SK-N-SH (cell line): Measurements from ENCODE around the gene DDX42. TPM values are rescaled to one million over a fixed set of nuclear protein-coding genes. Genes with fewer than 3 reads are reported as not detected.

Experiments used
- CTCF ChIA-PET: fragments of 300-600, 350-600 bp; formaldehyde crosslinking; extraction: SDS; loops from one replicate; lab custom pipeline; 2021; lab: Yijun Ruan, JAX
- POLR2A ChIA-PET: fragments of 350-600 bp; sonication (Branson Sonifier 250); formaldehyde crosslinking; extraction: SDS; loops from one replicate; lab custom pipeline; 2020; ENCODE audit warnings: antibody characterized with exemption, inconsistent platforms; lab: Yijun Ruan, JAX
- DNase-seq: peaks from one replicate; pipeline ENCODE4 v3.0.0; 2012
- H2AFZ ChIP-seq: fragments of 200-600 bp; sonication (generic); 2 replicates; pipeline ENCODE4 v1.8.1; 2016; ENCODE audit warnings: antibody characterized with exemption, mild to moderate bottlenecking, low read depth
- H3F3A ChIP-seq: fragments of 200-600 bp; sonication (generic); replicated peaks from 2 replicates; pipeline ENCODE3; 2016; ENCODE audit warnings: antibody characterized with exemption, mild to moderate bottlenecking; ENCODE audit not compliant: insufficient read depth
- H3K27ac ChIP-seq, 2 experiments: fragments of 200-500 bp in 1 of 2; fragments of 200-600 bp in 1 of 2; sonication (Bioruptor generic) in 1 of 2; sonication (generic), shearing (Covaris generic) in 1 of 2; 2 replicates each; pipeline versions ENCODE4 v1.5.1 to v1.6.1; 2014 to 2016; ENCODE audit warnings: low read depth in 2 of 2, inconsistent platforms in 1 of 2, low read length in 1 of 2, mild to moderate bottlenecking in 1 of 2, mixed read lengths in 1 of 2
- H3K27me3 ChIP-seq: fragments of 200-600 bp; sonication (generic), shearing (Covaris generic); 2 replicates; pipeline ENCODE4 v1.6.1; 2016; ENCODE audit warnings: mixed run types; ENCODE audit not compliant: insufficient read depth
- H3K36me3 ChIP-seq, 2 experiments: fragments of 200-500 bp in 1 of 2; fragments of 200-600 bp in 1 of 2; sonication (Bioruptor generic) in 1 of 2; sonication (generic) in 1 of 2; replicated peaks in 1 of 2; 2 replicates each; pipeline versions ENCODE3 to v1.5.1; 2014 to 2016; ENCODE audit warnings: low read length in 1 of 2, mild to moderate bottlenecking in 1 of 2; ENCODE audit not compliant: insufficient read depth in 2 of 2, control insufficient read depth in 1 of 2
- H3K4me1 ChIP-seq, 2 experiments: fragments of 200-500 bp in 1 of 2; fragments of 200-600 bp in 1 of 2; sonication (Bioruptor generic) in 1 of 2; sonication (generic), shearing (Covaris generic) in 1 of 2; 2 replicates each; pipeline versions ENCODE4 v1.5.1 to v1.6.1; 2014 to 2016; ENCODE audit warnings: low read depth in 1 of 2, low read length in 1 of 2, mixed run types in 1 of 2; ENCODE audit not compliant: insufficient read depth in 2 of 2, control insufficient read depth in 1 of 2
- H3K4me2 ChIP-seq: fragments of 200-600 bp; sonication (generic), shearing (Covaris generic); 2 replicates; pipeline ENCODE4 v1.6.1; 2017; ENCODE audit warnings: mixed run types
- H3K4me3 ChIP-seq, 2 experiments: fragments of 200-500 bp in 1 of 2; fragments of 200-600 bp in 1 of 2; sonication (Bioruptor generic) in 1 of 2; sonication (generic), shearing (Covaris generic) in 1 of 2; 2 replicates each; pipeline versions ENCODE4 v1.5.1 to v1.8.1; 2014 to 2016; ENCODE audit warnings: low read depth in 2 of 2, inconsistent platforms in 1 of 2, low read length in 1 of 2, mild to moderate bottlenecking in 1 of 2, mixed read lengths in 1 of 2, moderate library complexity in 1 of 2
- H3K79me2 ChIP-seq: fragments of 200-600 bp; sonication (generic); 2 replicates; pipeline ENCODE4 v1.8.1; 2017; ENCODE audit warnings: mild to moderate bottlenecking; ENCODE audit not compliant: insufficient read depth
- H3K9ac ChIP-seq: fragments of 200-600 bp; sonication (generic); 2 replicates; pipeline ENCODE4 v1.6.1; 2017; ENCODE audit warnings: mixed run types
- H3K9me2 ChIP-seq: fragments of 200-600 bp; sonication (generic); 2 replicates; pipeline ENCODE4 v1.6.1; 2017; ENCODE audit warnings: mixed run types
- H3K9me3 ChIP-seq: fragments of 200-600 bp; sonication (generic); 2 replicates; pipeline ENCODE4 v1.6.1; 2017; ENCODE audit warnings: mixed run types, mild to moderate bottlenecking, moderate library complexity
- H4K20me1 ChIP-seq: fragments of 200-600 bp; sonication (generic); 2 replicates; pipeline ENCODE4 v1.6.1; 2017; ENCODE audit warnings: mild to moderate bottlenecking, mixed run types; ENCODE audit not compliant: insufficient read depth
- CHD2 ChIP-seq: fragments of 150-350 bp; IDR thresholded peaks from 2 replicates; pipeline ENCODE4 v1.6.1; 2018; ENCODE audit warnings: low read length; ENCODE audit not compliant: partially characterized antibody
- ELF1 ChIP-seq: IDR thresholded peaks from 2 replicates; pipeline ENCODE4 v1.4.0; 2012
- FOSL2 ChIP-seq: IDR thresholded peaks from 2 replicates; pipeline ENCODE4 v1.4.0; 2012; ENCODE audit warnings: low read depth, mild to moderate bottlenecking, moderate library complexity, borderline replicate concordance
- FOXJ3 ChIP-seq: sonication (generic); formaldehyde crosslinking; IDR thresholded peaks from 2 replicates; pipeline ENCODE4 v1.5.1; 2020; ENCODE audit warnings: mild to moderate bottlenecking, missing genetic modification reagents
- GATA2 ChIP-seq: sonication (generic); formaldehyde crosslinking; IDR thresholded peaks from 2 replicates; pipeline ENCODE4 v1.5.0; 2020; ENCODE audit warnings: mild to moderate bottlenecking, missing genetic modification reagents
- JUND ChIP-seq: IDR thresholded peaks from 2 replicates; pipeline ENCODE4 v1.4.0; 2012
- MEF2A ChIP-seq: IDR thresholded peaks from 2 replicates; pipeline ENCODE4 v1.4.0; 2012; ENCODE audit warnings: low read depth, borderline replicate concordance
- MXI1 ChIP-seq: IDR thresholded peaks from 2 replicates; pipeline ENCODE4 v1.6.1; 2012; ENCODE audit warnings: mild to moderate bottlenecking, low read depth, low read length, improper control_type of control experiment
- NRF1 ChIP-seq: IDR thresholded peaks from 2 replicates; pipeline ENCODE4 v1.6.1; 2012; ENCODE audit warnings: low read depth, mild to moderate bottlenecking, low read length
- PBX3 ChIP-seq: IDR thresholded peaks from 2 replicates; pipeline ENCODE4; 2012
- POLR2AphosphoS5 ChIP-seq: IDR thresholded peaks from 2 replicates; pipeline ENCODE4 v1.6.1; 2012; ENCODE audit warnings: low read depth, low read length
- RAD21 ChIP-seq: IDR thresholded peaks from 2 replicates; pipeline ENCODE4 v1.6.1; 2012; ENCODE audit warnings: mild to moderate bottlenecking, low read length
- REST ChIP-seq: IDR thresholded peaks from 2 replicates; pipeline ENCODE4 v1.6.1; 2012; ENCODE audit warnings: mild to moderate bottlenecking, low read depth, low read length, moderate library complexity
- RFX5 ChIP-seq: IDR thresholded peaks from 2 replicates; pipeline ENCODE4 v1.6.1; 2012; ENCODE audit warnings: mild to moderate bottlenecking, improper control_type of control experiment, low read length
- SMC3 ChIP-seq: IDR thresholded peaks from 2 replicates; pipeline ENCODE4 v1.6.1; 2012; ENCODE audit warnings: low read depth, low read length, improper control_type of control experiment
- YY1 ChIP-seq: IDR thresholded peaks from 2 replicates; pipeline ENCODE4 v1.4.0; 2012; ENCODE audit warnings: low read depth, mild to moderate bottlenecking
- WGBS: methylation state at CpG from one replicate; pipeline ENCODE4 v1.1.6; 2017; ENCODE audit warnings: low lambda C conversion rate; 5-methylcytosine and 5-hydroxymethylcytosine counted together
- polyA plus RNA-seq, 3 experiments: library from polyadenylated mRNA; depleted of rRNA; stranded (reverse); fragments of >200 nt; gene quantifications; 2 replicates each; pipeline ENCODE4 v1.2.3, GENCODE V29; 2012
- TF ChIP-seq, protein P1 (sequence below): IDR thresholded peaks from 2 replicates; pipeline ENCODE4 v1.4.0; 2012; ENCODE audit warnings: low read depth, borderline replicate concordance

DDX42 gene
- polyA plus RNA-seq, 1 of the 3 experiments (the other 2 are of a cell fraction) = 115 TPM

DNA sequence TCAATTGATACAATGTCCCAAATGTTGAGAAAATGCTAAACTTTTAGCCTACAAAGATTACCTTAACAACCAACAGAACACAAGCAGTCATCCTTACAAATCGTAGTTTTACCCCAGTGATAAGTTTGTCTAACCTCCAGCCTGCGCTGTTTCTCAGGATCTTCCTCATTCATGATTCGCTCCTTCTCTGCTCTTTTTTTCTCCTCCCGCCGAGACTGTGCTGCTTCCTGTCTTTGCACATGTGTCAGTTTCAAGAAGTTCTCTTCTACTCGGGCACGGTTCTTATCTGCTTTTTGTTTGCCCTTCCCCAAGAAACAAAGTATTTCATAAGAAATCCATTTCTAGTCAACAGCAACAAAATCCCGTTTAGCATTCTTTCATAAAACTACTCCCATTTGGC, 22.2 kb upstream of the DDX42 start:
- H2AFZ ChIP-seq = no peak overlapping the region
- H3K4me2 ChIP-seq = no peak overlapping the region
- no peak overlapping the region for H3K4me3 ChIP-seq
- POLR2A ChIA-PET = no interaction called here
- H3F3A ChIP-seq = peaks cover 29% of the 10 kb centered on the region
- no peak overlapping the region for H3K9ac ChIP-seq
- H3K36me3 ChIP-seq = peaks cover 70 to 89% of the 10 kb centered on the region in 2 experiments
- CTCF ChIA-PET = no interaction called here
- no peak overlapping the region for H3K27ac ChIP-seq
- TF ChIP-seq POLR2AphosphoS5 (no peak), CHD2 (no peak), RAD21 (no peak), NRF1 (no peak), FOXJ3 (no peak), MEF2A (no peak), SMC3 (no peak), MXI1 (no peak), FOSL2 (no peak), ELF1 (no peak)
- no peaks in the 10 kb centered on the region for H3K9me3 ChIP-seq
- H3K79me2 ChIP-seq = peaks cover 3% of the 10 kb centered on the region; the same call in 1 of the 2 replicates
- H3K27me3 ChIP-seq = no peaks in the 10 kb centered on the region
- H3K9me2 ChIP-seq = no peaks in the 10 kb centered on the region
- no peaks in the 10 kb centered on the region for H4K20me1 ChIP-seq
- 96% methylated on average over 8 of the region's 8 CpGs for whole genome bisulfite sequencing
- no peaks in the 10 kb centered on the region for H3K4me1 ChIP-seq
- DNase-seq = no peak

DNA sequence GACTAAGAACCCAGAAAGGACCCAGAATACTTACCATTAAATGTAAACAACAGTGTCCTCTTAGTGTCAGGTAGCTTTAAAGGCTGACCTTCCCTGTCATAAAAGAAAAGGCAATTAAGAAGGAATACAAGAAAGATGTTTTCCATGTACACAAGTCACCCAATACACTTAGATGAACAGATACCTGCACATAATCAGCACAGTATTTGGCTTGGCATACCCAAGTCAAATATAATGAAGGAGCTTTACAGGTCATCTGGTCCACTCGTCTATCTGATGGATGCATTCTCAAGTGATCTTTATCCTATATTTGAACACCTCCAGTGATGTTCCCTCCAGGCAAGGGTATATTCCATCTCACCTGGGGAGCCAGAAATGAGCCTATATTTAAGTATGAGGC, 21.3 kb upstream of the DDX42 start:
- TF ChIP-seq, protein P1, sequence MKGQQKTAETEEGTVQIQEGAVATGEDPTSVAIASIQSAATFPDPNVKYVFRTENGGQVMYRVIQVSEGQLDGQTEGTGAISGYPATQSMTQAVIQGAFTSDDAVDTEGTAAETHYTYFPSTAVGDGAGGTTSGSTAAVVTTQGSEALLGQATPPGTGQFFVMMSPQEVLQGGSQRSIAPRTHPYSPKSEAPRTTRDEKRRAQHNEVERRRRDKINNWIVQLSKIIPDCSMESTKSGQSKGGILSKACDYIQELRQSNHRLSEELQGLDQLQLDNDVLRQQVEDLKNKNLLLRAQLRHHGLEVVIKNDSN = no peak
- TF ChIP-seq MXI1 = no peak
- no peak for TF ChIP-seq RFX5
- TF ChIP-seq PBX3 = no peak
- no peak for TF ChIP-seq YY1
- TF ChIP-seq GATA2 = no peak
- TF ChIP-seq JUND = no peak
- no peak for TF ChIP-seq REST
- TF ChIP-seq FOXJ3 = no peak
- no peak for TF ChIP-seq RAD21
- TF ChIP-seq SMC3 = no peak
- TF ChIP-seq, all 33 proteins: peak for 0
- no peaks in the 10 kb centered on the region for H3K9me3 ChIP-seq
- 100% methylated on average over 1 of the region's 1 CpG for WGBS
- H4K20me1 ChIP-seq = no peaks in the 10 kb centered on the region
- H3K79me2 ChIP-seq = peaks cover 3% of the 10 kb centered on the region; the same call in 1 of the 2 replicates
- no peak for DNase-seq
- ChIA-PET POLR2A (no interaction called here), CTCF (no interaction called here)
- peaks cover 65 to 89% of the 10 kb centered on the region in 2 experiments for H3K36me3 ChIP-seq
- H3K27me3 ChIP-seq = no peaks in the 10 kb centered on the region
- no peak overlapping the region for H3K27ac ChIP-seq
- H3K4me2 ChIP-seq = no peak overlapping the region
- peaks cover 20% of the 10 kb centered on the region for H3F3A ChIP-seq
- no peak overlapping the region for H2AFZ ChIP-seq
- no peaks in the 10 kb centered on the region for H3K4me1 ChIP-seq
- H3K4me3 ChIP-seq = no peak overlapping the region
- H3K9me2 ChIP-seq = no peaks in the 10 kb centered on the region
- H3K9ac ChIP-seq = no peak overlapping the region
